GM12878 (cell line): ENCODE measurements around the gene APOM. TPM values are rescaled to one million over a fixed set of nuclear protein-coding genes. Genes with fewer than 3 reads are reported as not detected.

Experiments
- ATF7 ChIP-seq: fragments of 450-650 bp; IDR thresholded peaks from 2 replicates; pipeline ENCODE4 v1.6.1; 2016; ENCODE audit warnings: low read depth, mild to moderate bottlenecking
- CBX5 ChIP-seq: sonication (generic); IDR thresholded peaks from 2 replicates; pipeline ENCODE4 v1.6.1; 2016; ENCODE audit warnings: low read depth, moderate library complexity, mild to moderate bottlenecking, inconsistent platforms
- FOS ChIP-seq: IDR thresholded peaks from 3 replicates; pipeline ENCODE4 v1.6.1; 2011; ENCODE audit warnings: borderline replicate concordance; ENCODE audit not compliant: insufficient read length; ENCODE audit errors: extremely low read depth
- JUND ChIP-seq: IDR thresholded peaks from 2 replicates; pipeline ENCODE4 v1.6.1; 2012; ENCODE audit warnings: low read depth, mild to moderate bottlenecking, low read length, improper control_type of control experiment, moderate library complexity
- NRF1 ChIP-seq: conservative IDR thresholded peaks from 2 replicates; pipeline ENCODE4 v1.6.1; 2011; ENCODE audit warnings: mild to moderate bottlenecking, low read depth, low read length, improper control_type of control experiment
- RUNX3 ChIP-seq: IDR thresholded peaks from 2 replicates; pipeline ENCODE4 v1.6.1; 2012; ENCODE audit warnings: low read length, inconsistent platforms
- SP1 ChIP-seq: IDR thresholded peaks from one replicate; pipeline ENCODE4 v1.6.1; 2011; ENCODE audit warnings: low read depth, low read length
- STAT1 ChIP-seq: fragments of 450-650 bp; conservative IDR thresholded peaks from 2 replicates; pipeline ENCODE4 v1.6.1; 2014; ENCODE audit warnings: antibody characterized with exemption, mild to moderate bottlenecking
- YBX1 ChIP-seq: fragments of 450-650 bp; IDR thresholded peaks from 2 replicates; pipeline ENCODE4 v1.6.1; 2016; ENCODE audit warnings: antibody characterized with exemption
- polyA plus RNA-seq, 11 experiments: library from polyadenylated mRNA; depleted of rRNA in 4 of 11; unstranded in 6 of 11; stranded (reverse) in 5 of 11; fragments of >200 nt; fragmentation: Nextera tagmentation in 4 of 11; fragmentation: Illumina TruSeq in 1 of 11; extraction: Ambion mirVana in 4 of 11; extraction: Trizol in 1 of 11; gene quantifications; 1 replicate in 1 of 11; 2 replicates in 10 of 11; pipeline versions ENCODE4 v1.2.1 to v1.2.3, GENCODE V29; 2011 to 2016; ENCODE audit warnings: inconsistent platforms in 2 of 11, missing spikeins in 2 of 11, low read depth in 1 of 11
- total RNA-seq, 4 experiments: library from RNA; depleted of rRNA in 3 of 4; stranded (reverse); fragments of >200 nt in 3 of 4; fragmentation: Illumina TruSeq in 1 of 4; extraction: Trizol in 1 of 4; gene quantifications; 2 replicates each; pipeline versions ENCODE4 v1.2.1 to v1.2.3, GENCODE V29; 2013 to 2021
- TF ChIP-seq, protein P1 (sequence below): fragments of 150-350 bp; IDR thresholded peaks from 2 replicates; pipeline ENCODE4 v1.6.1; 2014; ENCODE audit warnings: mild to moderate bottlenecking, low read depth, low read length
- TF ChIP-seq, protein P2 (sequence below): fragments of 450-650 bp; IDR thresholded peaks from 2 replicates; pipeline ENCODE4 v1.6.1; 2017; ENCODE audit warnings: mild to moderate bottlenecking
- TF ChIP-seq, protein P3 (sequence below): fragments of 450-650 bp; formaldehyde crosslinking; IDR thresholded peaks from 2 replicates; pipeline ENCODE4 v1.4.0; 2020; ENCODE audit warnings: mild to moderate bottlenecking, moderate library complexity
- TF ChIP-seq, protein P4 (sequence below): fragments of 450-650 bp; IDR thresholded peaks from 2 replicates; pipeline ENCODE4 v1.6.1; 2016; ENCODE audit warnings: mild to moderate bottlenecking
- TF ChIP-seq, protein P5 (sequence below): IDR thresholded peaks from 2 replicates; pipeline ENCODE4 v1.6.1; 2012; ENCODE audit warnings: low read length, inconsistent platforms
- TF ChIP-seq, protein P6 (sequence below): fragments of 450-650 bp; formaldehyde crosslinking; IDR thresholded peaks from 2 replicates; pipeline ENCODE4 v1.4.0; 2022; ENCODE audit warnings: mild to moderate bottlenecking, moderate library complexity

APOM gene
- total and polyA plus RNA-seq, 10 of the 15 experiments (the other 5 are each of a cell fraction or from before 2014, with no cell fraction given): 4.0 to 14.1 (median 7.1) TPM

DNA sequence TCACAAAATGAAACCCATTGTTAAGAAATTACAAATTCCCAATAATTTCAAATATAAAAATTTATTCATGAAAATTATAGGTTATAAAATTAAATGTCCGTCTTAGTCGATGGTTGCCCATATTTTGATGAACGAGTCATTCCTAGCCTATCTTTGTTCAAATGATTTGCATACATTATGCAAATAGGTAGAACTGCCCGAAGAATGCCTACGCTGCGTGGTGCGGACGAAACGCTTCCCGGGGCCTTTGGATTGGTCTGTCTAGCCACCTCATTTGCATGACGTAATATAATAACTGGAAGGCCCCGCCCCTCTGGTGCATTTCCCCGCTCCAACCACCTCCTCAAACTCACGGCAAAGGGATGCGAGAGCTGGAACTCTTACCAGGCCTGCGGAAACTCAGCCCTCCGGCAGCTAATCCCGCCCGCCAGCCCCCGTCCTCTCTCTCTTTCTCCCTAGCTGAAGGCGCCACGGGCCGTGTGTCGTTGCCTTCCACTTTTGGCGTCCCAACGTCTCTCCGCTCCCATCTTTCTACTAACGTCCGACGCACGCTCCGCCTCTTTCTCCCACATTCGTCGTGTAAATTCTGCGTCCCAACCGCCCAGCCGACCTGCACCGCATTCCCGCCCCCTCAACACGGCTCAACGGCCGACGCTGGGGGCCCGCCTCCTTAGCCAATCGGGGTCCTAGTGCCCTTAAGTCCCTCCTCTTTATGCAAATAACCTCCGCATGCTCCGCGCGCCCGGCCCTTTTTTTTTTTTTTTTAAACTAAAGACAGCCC lies 35.7 kb upstream of the APOM start (continued):
- TF ChIP-seq, protein P1, sequence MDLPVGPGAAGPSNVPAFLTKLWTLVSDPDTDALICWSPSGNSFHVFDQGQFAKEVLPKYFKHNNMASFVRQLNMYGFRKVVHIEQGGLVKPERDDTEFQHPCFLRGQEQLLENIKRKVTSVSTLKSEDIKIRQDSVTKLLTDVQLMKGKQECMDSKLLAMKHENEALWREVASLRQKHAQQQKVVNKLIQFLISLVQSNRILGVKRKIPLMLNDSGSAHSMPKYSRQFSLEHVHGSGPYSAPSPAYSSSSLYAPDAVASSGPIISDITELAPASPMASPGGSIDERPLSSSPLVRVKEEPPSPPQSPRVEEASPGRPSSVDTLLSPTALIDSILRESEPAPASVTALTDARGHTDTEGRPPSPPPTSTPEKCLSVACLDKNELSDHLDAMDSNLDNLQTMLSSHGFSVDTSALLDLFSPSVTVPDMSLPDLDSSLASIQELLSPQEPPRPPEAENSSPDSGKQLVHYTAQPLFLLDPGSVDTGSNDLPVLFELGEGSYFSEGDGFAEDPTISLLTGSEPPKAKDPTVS: 0 out of 2 replicates have a peak, but pooled peaks have one; percentile 37
- TF ChIP-seq, protein P2, sequence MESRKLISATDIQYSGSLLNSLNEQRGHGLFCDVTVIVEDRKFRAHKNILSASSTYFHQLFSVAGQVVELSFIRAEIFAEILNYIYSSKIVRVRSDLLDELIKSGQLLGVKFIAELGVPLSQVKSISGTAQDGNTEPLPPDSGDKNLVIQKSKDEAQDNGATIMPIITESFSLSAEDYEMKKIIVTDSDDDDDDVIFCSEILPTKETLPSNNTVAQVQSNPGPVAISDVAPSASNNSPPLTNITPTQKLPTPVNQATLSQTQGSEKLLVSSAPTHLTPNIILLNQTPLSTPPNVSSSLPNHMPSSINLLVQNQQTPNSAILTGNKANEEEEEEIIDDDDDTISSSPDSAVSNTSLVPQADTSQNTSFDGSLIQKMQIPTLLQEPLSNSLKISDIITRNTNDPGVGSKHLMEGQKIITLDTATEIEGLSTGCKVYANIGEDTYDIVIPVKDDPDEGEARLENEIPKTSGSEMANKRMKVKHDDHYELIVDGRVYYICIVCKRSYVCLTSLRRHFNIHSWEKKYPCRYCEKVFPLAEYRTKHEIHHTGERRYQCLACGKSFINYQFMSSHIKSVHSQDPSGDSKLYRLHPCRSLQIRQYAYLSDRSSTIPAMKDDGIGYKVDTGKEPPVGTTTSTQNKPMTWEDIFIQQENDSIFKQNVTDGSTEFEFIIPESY: no peak
- TF ChIP-seq CBX5 (0 out of 2 replicates have a peak, but pooled peaks have one; percentile 16), STAT1 (0 out of 2 replicates have a peak, but pooled peaks have one; percentile 76), NRF1 (peak; percentile 25; the same call in 1 of the 2 replicates), YBX1 (no peak), RUNX3 (peak; percentile 57), SP1 (peak; percentile 81), ATF7 (peak; percentile 100), FOS (no peak), JUND (peak; percentile 37; the same call in 1 of the 2 replicates)
- TF ChIP-seq, protein P3, sequence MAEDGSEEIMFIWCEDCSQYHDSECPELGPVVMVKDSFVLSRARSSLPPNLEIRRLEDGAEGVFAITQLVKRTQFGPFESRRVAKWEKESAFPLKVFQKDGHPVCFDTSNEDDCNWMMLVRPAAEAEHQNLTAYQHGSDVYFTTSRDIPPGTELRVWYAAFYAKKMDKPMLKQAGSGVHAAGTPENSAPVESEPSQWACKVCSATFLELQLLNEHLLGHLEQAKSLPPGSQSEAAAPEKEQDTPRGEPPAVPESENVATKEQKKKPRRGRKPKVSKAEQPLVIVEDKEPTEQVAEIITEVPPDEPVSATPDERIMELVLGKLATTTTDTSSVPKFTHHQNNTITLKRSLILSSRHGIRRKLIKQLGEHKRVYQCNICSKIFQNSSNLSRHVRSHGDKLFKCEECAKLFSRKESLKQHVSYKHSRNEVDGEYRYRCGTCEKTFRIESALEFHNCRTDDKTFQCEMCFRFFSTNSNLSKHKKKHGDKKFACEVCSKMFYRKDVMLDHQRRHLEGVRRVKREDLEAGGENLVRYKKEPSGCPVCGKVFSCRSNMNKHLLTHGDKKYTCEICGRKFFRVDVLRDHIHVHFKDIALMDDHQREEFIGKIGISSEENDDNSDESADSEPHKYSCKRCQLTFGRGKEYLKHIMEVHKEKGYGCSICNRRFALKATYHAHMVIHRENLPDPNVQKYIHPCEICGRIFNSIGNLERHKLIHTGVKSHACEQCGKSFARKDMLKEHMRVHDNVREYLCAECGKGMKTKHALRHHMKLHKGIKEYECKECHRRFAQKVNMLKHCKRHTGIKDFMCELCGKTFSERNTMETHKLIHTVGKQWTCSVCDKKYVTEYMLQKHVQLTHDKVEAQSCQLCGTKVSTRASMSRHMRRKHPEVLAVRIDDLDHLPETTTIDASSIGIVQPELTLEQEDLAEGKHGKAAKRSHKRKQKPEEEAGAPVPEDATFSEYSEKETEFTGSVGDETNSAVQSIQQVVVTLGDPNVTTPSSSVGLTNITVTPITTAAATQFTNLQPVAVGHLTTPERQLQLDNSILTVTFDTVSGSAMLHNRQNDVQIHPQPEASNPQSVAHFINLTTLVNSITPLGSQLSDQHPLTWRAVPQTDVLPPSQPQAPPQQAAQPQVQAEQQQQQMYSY (CRISPR knock-in tag): peak; percentile 86; the same call in 1 of the 2 replicates
- TF ChIP-seq, protein P4, sequence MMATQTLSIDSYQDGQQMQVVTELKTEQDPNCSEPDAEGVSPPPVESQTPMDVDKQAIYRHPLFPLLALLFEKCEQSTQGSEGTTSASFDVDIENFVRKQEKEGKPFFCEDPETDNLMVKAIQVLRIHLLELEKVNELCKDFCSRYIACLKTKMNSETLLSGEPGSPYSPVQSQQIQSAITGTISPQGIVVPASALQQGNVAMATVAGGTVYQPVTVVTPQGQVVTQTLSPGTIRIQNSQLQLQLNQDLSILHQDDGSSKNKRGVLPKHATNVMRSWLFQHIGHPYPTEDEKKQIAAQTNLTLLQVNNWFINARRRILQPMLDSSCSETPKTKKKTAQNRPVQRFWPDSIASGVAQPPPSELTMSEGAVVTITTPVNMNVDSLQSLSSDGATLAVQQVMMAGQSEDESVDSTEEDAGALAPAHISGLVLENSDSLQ: peak; percentile 57; the same call in 1 of the 2 replicates
- TF ChIP-seq, protein P5, sequence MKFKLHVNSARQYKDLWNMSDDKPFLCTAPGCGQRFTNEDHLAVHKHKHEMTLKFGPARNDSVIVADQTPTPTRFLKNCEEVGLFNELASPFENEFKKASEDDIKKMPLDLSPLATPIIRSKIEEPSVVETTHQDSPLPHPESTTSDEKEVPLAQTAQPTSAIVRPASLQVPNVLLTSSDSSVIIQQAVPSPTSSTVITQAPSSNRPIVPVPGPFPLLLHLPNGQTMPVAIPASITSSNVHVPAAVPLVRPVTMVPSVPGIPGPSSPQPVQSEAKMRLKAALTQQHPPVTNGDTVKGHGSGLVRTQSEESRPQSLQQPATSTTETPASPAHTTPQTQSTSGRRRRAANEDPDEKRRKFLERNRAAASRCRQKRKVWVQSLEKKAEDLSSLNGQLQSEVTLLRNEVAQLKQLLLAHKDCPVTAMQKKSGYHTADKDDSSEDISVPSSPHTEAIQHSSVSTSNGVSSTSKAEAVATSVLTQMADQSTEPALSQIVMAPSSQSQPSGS: no peak
- TF ChIP-seq, protein P6, sequence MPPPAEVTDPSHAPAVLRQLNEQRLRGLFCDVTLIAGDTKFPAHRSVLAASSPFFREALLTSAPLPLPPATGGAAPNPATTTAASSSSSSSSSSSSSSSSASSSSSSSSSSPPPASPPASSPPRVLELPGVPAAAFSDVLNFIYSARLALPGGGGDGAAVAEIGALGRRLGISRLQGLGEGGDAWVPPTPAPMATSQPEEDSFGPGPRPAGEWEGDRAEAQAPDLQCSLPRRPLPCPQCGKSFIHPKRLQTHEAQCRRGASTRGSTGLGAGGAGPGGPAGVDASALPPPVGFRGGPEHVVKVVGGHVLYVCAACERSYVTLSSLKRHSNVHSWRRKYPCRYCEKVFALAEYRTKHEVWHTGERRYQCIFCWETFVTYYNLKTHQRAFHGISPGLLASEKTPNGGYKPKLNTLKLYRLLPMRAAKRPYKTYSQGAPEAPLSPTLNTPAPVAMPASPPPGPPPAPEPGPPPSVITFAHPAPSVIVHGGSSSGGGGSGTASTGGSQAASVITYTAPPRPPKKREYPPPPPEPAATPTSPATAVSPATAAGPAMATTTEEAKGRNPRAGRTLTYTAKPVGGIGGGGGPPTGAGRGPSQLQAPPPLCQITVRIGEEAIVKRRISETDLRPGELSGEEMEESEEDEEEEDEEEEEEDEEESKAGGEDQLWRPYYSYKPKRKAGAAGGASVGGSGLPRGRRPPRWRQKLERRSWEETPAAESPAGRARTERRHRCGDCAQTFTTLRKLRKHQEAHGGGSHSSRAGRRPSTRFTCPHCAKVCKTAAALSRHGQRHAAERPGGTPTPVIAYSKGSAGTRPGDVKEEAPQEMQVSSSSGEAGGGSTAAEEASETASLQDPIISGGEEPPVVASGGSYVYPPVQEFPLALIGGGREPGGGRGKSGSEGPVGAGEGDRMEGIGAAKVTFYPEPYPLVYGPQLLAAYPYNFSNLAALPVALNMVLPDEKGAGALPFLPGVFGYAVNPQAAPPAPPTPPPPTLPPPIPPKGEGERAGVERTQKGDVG (CRISPR knock-in tag): 0 out of 2 replicates have a peak, but pooled peaks have one; percentile 58
